ENCODE results near the gene WDFY3.

WDFY3 gene

DNA sequence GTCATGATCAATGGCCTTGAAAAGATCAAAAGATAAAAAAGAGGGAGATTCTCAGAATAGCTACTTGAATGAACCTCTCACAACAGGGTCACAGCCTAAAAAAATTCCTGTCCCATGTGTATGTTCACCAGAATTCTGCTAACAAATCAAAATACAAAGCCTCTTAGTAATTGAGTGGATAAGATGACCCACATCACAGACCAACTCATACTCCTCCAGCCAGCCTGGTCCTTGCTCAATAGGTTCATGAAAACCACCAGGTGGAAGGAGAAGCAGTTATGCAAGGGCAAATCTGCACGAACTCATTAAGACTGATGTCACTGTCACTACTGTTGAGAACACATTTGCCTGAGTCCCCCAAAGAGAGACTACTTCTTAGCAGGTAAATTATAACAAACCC is 21.5 kb downstream of the WDFY3 start:
- DNase-seq = no peak

DNA sequence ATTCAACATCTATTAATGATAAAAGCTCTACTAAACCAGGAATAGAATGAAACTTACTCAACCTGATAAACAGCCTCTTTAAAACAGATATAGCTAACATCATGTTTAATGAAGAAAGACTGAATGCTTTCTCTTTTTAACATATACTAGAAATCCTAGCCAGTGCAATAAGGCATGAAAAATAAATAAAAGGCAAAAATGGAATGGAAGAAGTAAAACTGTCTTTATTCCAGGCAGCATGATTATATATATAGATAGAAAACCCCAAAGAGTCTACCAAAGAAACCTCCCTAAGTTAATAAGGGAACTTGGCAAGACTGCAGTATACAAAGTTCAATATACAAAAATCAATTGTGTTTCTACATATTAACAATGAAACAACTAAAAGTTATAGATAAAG is 25.5 kb downstream of the WDFY3 start:
- no peak for DNase-seq

DNA sequence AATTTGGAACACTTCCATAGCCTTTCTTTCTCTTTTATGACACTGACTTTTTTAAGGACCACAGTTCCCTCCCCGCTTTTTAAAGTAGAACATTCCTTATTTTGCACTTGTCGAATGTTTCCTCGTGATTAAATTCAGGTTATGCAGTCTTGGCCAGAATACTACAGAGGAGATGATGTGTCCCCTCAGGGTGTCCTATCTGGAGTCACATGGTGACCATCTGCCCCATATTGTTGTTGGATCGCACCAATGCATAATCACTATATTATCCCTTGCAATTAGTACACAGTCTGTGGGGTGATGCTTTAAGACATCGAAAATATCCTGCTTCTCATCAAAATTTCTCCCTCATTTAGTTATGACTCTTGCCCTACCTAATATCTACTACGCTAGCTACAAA is 27.4 kb downstream of the WDFY3 start:
- no peak for DNase-seq

DNA sequence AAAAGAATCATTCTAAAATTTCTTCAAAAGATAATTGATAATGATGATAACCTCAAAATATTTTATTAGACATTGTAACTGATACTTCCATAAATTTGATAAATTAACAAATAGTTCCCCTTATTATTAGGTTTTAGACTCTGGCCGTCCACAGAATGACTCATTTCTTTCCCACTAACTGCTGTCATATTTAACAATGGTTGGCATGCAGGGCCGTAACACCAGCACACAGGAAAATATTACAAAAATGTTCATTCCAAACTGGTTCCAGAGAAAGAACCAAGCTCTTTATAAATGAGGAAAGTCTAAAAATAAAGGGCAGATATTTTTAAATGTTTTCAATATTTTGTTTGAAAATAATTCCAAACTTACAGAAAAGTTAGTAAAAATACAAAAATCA is 28.2 kb downstream of the WDFY3 start:
- DNase-seq = no peak

DNA sequence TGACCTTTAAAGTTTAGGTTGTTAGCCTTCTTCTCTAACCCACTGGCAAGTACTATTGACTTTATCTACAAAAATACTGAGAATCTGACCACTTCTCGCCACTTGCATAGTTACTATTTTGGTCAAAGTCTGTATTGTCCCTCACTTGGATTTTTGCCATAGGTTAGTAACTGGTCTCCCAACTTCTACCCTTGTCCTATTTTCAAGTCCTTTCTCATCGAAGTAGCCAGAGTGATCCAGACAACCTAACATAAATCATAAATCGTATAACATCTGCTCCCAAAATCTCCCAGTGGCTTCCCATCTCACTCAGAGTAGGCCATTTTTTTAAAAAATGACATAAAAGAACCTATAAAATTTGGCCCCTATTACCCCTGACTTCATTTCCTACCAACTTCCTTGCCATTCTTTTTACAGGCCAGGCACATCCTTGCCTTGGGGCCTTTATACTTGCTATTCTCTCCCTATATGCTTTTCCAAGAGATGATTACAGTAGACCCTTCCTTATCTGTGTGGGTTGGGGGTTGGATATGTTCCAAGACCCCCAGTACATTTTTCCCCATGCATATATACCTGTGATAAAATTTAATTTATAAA is 29.0 kb downstream of the WDFY3 start:
- no peak for DNase-seq

DNA sequence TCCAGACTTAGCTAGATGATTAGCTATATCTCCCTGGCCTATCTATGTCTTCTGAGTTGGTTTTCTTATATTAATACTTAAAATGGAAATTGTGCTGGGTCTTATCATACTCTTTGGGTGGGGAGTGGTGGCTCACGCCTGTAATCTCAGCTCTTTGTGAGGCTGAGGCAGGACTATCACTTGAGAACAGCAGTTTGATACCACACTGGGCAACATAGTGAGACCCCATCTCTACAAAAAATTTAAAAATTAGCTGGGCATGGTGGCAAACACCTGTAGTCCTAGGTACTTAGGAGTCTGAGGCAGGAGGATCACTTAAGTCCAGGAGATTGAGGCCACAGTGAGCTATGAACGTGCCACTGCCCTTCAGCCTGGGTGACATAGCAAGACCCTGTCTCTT is 30.4 kb downstream of the WDFY3 start:
- DNase-seq = no peak

DNA sequence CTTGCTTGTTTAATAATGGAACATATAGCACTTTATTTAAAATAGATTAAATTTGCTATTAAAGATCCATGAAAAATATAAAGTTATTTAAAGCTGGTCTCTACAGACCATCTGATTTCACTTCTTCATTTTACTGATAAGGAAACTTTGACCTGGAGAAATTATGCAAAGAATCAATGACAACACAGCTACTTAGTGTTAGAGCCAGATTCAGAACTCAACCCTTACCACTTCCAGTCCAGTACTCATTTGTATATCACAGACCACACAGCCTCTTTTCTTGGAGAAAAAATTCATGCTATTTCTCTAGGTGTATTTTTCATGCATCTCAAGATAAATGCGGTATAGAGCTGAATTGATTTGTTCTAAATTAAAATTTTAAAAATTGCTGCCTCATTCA is 34.0 kb downstream of the WDFY3 start:
- DNase-seq = no peak

DNA sequence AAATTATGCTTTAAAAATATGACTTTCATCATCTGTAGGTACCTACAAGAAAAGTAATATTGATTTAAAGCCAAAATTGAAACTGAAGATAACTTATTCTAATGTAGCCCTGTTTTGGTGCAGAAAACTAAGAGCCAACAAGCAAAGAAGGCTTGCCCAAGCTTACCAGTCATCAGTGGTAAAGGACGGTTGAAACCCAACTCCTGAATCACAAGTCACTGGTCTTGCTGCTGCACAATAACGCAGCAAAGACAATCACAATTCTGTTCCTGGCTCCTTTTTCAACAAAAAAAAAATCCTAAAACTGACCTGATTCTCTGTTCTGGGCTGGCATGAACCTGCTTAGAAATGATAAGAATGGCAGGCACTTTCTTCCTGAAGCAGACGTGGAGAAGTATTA is 34.5 kb downstream of the WDFY3 start:
- no peak for DNase-seq

DNA sequence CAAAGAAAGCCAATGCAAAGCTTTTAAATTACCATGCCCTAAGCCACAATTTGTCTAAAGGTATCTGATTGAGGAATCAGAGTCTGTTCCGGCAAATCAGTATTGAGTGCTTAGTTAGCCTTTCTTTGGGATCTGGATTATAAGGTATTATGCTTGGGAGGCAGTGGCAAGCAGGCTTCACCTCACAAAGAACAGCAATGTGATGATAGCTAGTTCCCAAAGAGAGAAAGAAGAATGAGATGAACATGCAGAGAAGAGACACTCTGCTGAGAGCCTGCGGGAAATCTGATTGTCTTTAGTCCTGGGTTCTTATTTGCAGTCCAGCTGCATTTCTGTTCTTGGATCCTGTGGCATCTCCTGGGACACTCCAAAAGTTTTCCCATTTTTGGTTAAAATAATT is 35.2 kb downstream of the WDFY3 start:
- DNase-seq = no peak

DNA sequence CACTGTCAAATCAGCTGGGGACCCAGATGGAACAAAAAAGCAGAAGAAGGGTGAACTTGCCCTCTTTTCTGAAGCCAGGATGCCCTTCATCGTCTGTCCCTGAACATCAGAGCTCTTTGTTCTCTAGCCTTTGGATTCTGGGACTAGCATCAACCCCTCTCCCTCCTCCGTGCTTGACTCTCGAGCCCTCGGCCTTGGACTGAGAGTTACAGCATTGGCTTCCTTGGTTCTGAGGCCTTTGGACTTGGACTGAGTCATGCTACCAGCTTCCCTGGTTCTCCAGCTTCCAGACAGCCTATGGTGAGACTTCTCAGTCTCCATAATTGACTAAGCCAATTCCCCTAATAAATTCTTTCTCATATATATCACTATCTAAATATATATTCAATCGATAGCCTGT is 38.4 kb downstream of the WDFY3 start:
- DNase-seq = no peak

DNA sequence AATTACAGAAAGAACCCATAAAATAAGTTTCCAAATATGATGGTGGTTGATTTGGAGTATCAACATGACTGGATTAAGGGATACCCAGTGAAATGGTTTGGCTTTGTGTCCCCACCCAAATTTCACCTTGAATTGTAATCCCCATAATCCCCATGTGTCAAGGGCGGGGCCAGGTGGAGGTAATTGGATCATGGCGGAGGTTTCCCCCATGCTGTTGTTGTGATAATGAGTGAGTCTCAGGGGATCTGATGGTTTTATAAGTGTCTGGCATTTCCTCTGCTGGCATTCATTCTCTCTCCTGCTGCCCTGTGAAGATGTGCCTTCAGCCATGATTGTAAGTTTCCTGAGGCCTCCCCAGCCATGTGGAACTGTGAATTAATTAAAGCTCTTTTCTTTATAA is 39.1 kb downstream of the WDFY3 start:
- DNase-seq = no peak

DNA sequence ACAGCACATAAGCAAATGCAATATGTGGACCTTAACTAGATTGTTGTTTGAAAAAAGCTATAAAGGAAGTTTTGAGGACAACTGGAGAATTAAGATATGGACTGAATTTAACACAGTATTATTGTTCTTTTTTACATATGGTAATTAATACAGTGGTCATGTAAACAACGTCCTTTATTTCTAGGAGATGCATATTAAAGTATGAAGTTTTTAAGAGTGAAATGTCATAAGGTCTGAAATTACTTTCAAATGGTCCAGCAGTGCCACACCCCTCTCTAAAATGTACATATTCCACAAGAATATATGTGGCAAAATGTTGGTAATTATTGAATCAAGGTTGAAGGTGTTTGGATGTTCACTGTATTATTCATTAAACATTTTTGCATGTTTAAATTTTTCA is 40.9 kb downstream of the WDFY3 start:
- no peak for DNase-seq

DNA sequence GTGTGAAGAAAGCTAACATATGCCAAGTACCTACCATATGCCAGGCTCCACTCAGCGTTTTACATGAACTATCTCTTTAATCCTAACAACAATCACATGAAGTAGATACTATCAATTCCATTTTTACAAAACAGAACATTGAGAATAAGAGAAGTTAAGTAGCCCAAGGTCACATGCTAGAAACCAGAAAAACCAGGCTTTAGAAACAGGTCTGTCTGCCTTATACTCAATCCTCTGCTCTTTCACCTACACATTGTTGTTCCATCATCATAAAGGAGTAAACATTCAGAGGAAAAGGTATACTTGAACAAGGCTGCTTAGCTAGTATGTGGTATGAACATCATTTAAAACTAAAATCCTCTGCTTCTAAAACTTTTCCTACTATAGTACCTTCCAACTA is 42.1 kb downstream of the WDFY3 start:
- no peak for DNase-seq

DNA sequence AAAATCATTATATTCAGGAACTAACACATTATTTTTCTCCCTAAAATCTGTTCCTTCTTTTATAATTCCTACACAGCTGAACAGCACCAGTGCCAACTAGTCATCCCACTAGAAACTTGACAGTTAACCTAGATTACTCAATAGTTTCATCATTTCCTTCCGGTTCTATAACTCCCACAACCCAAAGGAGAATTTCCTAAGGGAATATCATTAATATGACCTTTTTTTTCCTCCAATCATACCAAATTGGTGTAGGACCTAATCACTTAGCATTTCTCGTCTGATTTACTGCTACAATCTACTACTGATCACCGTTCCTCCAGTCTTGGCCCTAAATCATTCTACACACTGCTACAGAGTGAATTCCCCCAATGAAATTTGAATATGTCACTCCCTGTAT is 45.9 kb downstream of the WDFY3 start:
- no peak for DNase-seq

DNA sequence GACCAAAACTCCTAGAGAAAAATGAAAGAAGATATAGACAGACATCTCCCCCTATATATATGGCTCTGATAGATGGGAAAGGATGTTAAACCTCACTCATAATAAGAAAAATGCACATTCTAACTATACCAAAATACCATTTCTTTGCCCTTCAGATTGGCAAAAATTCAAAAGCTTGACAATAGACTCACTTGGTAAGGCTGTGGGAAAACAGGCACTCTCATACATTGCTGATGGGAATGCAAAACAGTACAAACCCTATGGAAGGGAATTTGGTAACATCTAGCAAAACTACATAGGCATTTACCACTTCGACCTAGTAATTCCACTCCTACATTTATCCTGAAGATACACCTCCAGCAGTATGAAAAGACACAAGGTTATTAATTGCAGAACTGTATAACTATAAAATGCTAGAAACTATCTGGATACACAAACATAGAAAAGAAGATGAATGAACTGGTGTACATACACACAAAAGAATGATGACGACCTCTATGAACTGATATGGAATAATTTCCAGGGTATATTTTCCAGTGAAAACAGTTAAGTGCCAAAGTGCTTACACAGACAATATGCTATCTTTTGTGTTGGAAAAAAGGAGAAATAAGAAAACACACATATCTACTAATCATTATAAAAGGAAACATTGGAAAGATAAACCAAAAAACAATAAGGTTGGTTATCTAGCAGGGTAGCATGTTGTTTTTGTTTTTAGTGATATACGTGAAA is 48.5 kb downstream of the WDFY3 start:
- no peak for DNase-seq

DNA sequence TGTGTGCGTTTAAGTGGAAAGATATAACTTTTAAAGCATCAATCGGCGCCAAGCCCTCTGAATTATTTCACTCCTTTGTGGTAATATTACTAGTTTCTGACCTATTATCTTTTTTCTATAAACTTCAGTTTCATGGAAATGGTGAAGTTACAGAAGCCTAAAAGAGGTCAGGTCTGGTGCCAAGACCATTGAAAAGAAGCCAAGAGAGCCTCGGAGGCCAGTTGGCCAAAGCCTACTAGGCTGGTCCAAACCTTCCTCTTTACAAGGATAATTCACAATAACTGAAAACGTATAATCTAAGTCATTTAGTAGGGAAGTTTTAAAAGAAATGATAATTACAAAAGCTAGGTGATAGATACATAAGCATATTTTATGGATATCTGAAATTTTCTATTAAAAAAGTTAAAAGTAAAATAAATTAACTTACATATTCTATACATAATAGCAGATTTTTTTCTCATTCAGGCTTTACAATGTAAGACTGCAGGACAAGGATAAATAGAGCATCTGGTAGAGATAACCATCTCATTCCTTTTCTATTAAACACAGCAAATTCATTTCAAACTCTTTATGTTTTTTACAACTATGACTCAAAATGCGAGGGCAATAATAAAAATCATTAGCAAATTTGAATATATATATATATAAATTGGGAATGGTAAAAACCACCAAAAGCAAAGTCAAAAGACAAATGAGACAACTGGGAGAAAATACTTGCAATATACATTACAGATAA is 49.2 kb downstream of the WDFY3 start:
- DNase-seq = no peak

DNA sequence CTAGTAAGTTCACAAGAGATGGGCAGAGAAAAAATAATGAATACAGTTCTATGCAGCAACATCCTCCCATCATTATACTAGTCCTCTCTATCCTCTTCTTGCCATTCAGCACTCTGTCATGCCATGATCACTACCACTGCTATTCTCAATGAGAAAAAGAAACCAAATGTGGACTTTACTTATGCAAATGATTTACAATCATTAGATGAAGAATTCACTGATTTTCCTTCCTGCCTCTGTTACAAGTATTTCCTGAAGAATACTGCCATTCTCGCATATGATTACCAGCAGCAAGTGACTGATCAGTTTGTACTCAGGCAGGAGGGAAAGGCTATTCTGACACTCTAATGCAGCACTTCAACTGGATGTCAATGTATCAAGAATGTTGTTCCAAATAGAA is 50.3 kb downstream of the WDFY3 start:
- no peak for DNase-seq

DNA sequence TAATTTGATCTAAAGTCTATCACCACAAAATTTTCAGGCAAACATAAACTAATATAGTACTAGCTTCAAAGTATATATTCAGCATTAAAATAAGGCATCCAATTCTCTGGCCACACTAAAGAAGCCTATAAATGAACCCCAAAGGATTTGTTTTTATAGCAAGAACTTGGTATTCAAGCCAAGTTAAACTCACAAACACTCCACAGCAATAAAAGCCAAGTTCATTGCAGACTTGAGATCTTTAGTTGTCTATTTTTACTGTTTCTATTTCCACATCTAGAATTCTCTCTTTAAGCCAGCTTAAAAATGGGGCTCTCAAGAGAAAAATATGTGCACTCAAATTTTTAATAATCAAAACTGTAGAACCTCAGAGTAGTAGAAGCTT is 51.1 kb downstream of the WDFY3 start:
- no peak for DNase-seq

DNA sequence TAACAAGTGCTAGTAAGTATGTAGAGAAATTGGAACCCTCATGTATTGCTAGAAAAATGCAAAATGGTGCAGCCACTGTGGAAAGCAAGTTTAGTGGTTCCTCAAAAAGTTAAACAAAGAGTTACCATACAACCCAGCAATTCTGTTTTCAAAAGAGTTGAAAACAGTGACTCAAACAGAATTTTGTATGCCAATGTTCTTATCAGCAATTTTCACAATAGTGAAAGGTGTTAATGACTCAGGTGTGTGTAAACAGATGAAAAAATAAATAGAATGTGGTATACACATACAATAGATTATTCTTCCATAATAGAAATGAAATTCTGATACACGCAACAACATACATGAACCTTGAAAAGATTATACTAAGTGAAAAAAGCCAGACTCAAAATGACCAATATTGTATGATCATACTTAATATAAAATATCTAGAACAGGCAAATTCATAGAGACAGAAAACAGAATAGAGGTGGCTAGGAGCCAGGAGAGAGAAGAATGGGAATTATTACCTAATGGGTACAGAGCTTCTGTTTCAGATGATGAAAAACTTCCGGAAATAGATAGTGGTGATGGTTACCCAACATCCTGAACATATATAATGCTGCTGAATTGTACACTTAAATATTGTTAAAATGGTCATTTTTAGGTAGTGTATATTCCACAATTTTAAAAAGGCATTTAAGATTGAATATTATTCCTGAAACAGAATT is 51.6 kb downstream of the WDFY3 start:
- DNase-seq = no peak

DNA sequence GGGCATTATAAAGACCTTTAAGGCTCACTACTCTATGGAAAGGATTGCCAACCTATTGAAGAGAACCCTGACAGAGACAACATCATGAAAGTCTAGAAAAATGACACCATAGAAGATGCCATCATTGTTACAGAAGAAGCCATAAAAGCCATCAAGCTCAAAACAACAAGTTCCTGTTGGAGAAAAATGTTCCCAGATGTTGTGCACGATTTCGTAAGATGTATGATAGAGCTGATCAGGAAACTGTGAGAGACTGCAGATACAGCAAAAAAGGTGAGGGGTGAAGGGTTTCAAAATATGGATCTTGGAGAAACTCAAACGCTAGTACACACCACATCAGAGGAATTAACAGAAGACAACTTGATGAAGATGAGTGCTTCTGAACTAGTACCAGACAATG is 53.3 kb downstream of the WDFY3 start:
- no peak for DNase-seq

DNA sequence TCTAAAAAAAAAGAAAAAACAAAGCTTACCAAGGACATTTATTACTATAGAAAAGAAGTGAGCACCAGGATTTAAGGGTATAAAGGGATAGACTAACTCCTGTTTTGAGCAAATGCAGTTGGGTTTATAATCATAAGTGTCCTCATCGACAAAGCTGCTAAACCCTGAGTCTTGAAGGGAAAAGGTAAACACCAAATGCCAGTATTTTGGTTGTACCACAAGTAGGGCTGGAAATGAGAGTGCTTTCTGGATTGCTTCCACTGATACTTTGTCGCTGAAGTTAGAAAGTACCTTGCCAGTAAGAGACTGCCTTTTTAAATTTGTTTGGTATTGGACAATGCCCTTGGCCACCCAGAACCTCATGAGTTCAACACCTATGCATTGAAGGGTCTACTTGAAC is 53.7 kb downstream of the WDFY3 start:
- no peak for DNase-seq

DNA sequence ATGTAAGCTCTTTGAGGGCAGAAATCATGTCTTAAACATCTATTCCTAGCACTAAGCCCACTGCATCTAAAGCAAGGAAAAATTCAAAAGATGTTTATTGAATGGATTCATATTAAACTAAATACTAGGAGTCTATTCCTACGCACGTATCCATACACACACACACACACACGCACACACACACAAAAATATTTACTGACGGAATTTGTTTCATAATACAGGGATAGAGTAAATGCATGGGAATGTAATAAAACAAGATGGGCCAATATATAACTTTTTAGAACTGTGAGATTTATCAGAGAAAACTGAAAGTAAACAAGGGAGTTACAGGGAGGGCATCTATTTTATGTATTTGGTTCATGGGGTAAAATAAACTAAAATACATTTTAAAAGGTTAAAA is 57.6 kb downstream of the WDFY3 start:
- no peak for DNase-seq

DNA sequence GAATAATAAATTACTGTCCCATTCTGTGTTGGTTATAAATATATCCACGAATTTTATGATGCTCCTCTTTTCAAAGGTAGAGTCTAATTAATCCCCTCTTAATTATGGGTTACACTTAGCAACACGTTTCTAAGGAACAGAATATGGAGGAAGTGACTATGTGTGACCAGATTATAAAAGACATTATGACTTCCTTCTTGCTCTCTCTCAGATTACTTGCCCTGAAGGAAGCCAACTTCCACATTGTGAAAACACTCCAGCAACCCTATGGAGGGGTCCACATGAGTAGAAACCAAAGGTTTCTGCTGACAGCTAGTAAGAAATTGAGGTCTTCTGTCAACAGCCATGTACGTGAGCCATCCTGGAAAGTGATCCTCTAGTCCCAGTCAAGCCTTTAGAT is 59.3 kb downstream of the WDFY3 start:
- DNase-seq = no peak

DNA sequence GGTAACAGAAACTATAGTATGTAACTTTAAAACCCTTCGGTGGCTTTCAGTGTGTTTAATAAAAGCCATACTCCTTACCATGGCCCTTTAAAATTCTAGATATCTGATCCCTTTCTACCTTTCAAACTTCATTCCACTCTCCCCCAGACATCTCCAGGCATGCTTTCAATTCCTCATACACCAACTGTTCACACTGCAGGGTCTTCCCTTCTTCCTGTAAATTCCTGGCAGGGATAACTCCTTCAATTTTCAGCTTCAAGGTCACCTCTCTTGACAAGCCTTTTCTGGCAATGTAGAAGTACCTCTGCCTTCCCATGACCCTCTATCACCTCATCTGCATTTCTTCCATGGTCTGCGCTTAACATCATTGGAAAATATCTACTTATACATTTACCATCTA is 60.8 kb downstream of the WDFY3 start:
- no peak for DNase-seq
